WERI-Rb-1 (cell line): ENCODE data around the gene RYR3.

Source experiments
- DNase-seq: peaks from one replicate; pipeline ENCODE4 v3.0.0-alpha.2; 2020
- H3K27ac ChIP-seq: fragments of 250-450 bp; sonication (Bioruptor Pico); 2 replicates; pipeline ENCODE4 v1.5.1; 2020; ENCODE audit warnings: mild to moderate bottlenecking, moderate library complexity
- H3K27me3 ChIP-seq: fragments of 250-450 bp; sonication (Bioruptor Pico); 2 replicates; pipeline ENCODE4 v1.5.1; 2021; ENCODE audit warnings: mild to moderate bottlenecking, low read depth, moderate library complexity; ENCODE audit not compliant: insufficient read depth, severe bottlenecking
- H3K36me3 ChIP-seq: fragments of 250-450 bp; sonication (Bioruptor Pico); 2 replicates; pipeline ENCODE4 v1.5.1; 2020; ENCODE audit warnings: mild to moderate bottlenecking, moderate library complexity
- H3K4me3 ChIP-seq: 2 replicates; pipeline ENCODE4 v1.5.1; 2011; ENCODE audit warnings: low read depth, mild to moderate bottlenecking, control low read depth, low read length
- H3K9me3 ChIP-seq: fragments of 250-450 bp; sonication (Bioruptor Pico); 2 replicates; pipeline ENCODE4 v1.5.1; 2021; ENCODE audit warnings: mild to moderate bottlenecking, moderate library complexity; ENCODE audit not compliant: severe bottlenecking
- TF ChIP-seq, protein P1 (sequence below): IDR thresholded peaks from 2 replicates; pipeline ENCODE4 v1.5.1; 2011; ENCODE audit warnings: low read depth, mild to moderate bottlenecking, control low read depth, inconsistent platforms, low read length

Gene RYR3

DNA sequence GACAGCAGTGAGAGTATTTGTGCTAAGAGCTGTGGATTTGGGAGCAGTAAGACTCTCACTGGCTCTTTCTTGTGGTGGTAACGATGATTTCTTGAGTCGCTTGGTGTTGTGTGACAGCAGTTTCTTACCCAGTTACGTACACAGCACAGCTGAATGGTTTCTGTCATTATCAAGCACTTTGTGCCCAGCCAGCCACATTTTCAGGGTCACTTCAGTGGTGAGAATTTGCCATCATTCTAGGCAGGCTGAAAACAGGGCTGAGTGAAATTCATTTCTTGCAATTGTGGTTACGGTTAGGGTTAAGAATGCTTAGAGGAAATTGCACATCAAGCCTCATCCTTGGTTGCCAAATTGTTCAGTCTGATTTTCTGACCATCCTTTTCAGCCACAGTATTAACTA, 130.1 kb downstream of the RYR3 start:
- DNase-seq = no peak
- no peaks in the 10 kb centered on the region for H3K9me3 ChIP-seq
- no peaks in the 10 kb centered on the region for H3K36me3 ChIP-seq

DNA sequence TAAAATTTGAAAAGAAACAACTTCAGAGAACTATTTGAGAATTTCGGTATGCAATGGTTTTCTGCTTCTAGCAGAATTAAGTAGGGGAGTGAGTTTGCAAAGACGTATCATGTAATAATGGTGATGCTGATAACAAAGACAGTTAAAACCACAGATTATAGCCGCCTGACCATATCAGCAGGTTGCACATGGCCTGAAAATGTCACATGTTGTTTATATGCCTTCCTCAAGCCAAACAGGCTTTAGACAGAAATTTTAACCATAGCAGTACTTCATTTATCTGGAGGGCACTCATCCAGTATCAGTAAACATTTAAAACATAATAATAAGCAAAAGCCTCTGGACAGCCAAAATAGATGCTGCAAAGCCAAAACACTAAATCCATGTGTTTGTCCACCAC, 131.7 kb downstream of the RYR3 start:
- TF ChIP-seq, protein P1, sequence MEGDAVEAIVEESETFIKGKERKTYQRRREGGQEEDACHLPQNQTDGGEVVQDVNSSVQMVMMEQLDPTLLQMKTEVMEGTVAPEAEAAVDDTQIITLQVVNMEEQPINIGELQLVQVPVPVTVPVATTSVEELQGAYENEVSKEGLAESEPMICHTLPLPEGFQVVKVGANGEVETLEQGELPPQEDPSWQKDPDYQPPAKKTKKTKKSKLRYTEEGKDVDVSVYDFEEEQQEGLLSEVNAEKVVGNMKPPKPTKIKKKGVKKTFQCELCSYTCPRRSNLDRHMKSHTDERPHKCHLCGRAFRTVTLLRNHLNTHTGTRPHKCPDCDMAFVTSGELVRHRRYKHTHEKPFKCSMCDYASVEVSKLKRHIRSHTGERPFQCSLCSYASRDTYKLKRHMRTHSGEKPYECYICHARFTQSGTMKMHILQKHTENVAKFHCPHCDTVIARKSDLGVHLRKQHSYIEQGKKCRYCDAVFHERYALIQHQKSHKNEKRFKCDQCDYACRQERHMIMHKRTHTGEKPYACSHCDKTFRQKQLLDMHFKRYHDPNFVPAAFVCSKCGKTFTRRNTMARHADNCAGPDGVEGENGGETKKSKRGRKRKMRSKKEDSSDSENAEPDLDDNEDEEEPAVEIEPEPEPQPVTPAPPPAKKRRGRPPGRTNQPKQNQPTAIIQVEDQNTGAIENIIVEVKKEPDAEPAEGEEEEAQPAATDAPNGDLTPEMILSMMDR = no peak
- Histone ChIP-seq H3K27me3 (no peaks in the 10 kb centered on the region), H3K9me3 (no peaks in the 10 kb centered on the region), H3K27ac (no peak overlapping the region), H3K36me3 (no peaks in the 10 kb centered on the region), H3K4me3 (no peak overlapping the region)
- DNase-seq = no peak

More for the DNA sequence above, 130.1 kb downstream of the RYR3 start:
- Histone ChIP-seq H3K27me3 (no peaks in the 10 kb centered on the region), H3K27ac (no peak overlapping the region), H3K4me3 (no peak overlapping the region)
- TF ChIP-seq, protein P1 = no peak

DNA sequence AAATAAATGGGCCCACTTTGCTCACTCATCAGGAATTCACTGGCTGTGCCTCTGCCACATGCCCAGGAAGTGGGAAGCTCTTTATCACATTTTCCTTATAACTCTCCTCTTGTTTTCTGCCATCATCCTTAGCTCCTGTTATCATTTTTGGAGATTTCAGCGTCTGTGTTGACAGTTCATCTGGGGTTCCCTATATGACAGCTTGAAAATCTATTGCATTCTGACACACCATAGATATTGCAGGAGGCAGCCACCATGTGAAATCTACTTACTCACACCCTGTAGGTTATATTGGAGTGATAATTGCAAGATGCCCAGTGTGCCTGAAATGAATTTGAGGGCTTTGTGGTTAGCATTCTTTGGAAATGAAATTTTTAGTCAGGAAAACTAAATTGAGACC, 132.9 kb downstream of the RYR3 start:
- no peaks in the 10 kb centered on the region for H3K36me3 ChIP-seq
- H3K27me3 ChIP-seq = no peaks in the 10 kb centered on the region
- TF ChIP-seq, protein P1 = no peak
- no peak overlapping the region for H3K4me3 ChIP-seq
- no peak for DNase-seq
- H3K9me3 ChIP-seq = no peaks in the 10 kb centered on the region
- H3K27ac ChIP-seq = no peak overlapping the region

DNA sequence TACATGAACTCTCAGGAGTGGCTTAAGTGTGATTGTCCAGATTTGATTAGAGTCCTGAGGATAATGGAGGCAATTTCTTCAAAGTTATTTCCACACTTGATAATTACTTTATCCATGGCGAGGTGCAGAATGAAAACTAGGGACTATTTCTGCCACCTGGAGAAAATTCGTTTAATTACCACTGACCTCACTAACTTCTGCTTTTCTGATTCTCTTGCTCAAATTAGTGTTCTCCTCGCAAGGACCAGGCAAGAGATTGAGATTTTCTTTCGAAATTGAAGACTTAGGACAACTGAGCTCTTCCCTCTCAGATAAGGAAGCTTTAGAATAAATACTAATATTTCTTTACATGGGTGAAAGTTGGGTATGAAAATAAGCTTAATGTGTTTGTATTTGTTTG, 135.2 kb downstream of the RYR3 start:
- no peak for DNase-seq
- Histone ChIP-seq H3K9me3 (no peaks in the 10 kb centered on the region), H3K4me3 (no peak overlapping the region), H3K27me3 (no peaks in the 10 kb centered on the region), H3K27ac (no peak overlapping the region), H3K36me3 (no peaks in the 10 kb centered on the region)
- TF ChIP-seq, protein P1 = no peak

DNA sequence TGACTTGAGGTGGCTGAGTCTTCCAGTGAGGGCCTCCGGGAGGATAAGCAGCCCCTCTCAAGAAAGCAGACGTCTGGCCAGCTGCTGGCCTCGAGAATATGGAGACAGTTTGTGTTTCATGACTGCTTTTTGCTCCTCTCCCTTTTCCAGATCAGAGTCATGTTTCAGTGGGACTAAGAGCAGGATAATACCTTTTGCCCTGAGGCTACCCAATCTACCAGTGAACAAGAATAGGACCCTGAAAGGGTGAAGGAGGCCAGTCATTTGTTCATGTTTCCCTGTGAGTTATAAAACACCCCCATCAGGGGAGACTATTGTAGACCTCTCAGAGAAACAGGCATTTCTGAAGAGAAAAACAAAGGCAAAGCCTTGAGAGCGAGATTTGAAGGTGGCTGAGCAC, 137.4 kb downstream of the RYR3 start:
- no peaks in the 10 kb centered on the region for H3K27me3 ChIP-seq
- H3K36me3 ChIP-seq = no peaks in the 10 kb centered on the region
- no peak overlapping the region for H3K4me3 ChIP-seq
- H3K27ac ChIP-seq = no peak overlapping the region
- H3K9me3 ChIP-seq = no peaks in the 10 kb centered on the region
- no peak for DNase-seq
- TF ChIP-seq, protein P1 = no peak

DNA sequence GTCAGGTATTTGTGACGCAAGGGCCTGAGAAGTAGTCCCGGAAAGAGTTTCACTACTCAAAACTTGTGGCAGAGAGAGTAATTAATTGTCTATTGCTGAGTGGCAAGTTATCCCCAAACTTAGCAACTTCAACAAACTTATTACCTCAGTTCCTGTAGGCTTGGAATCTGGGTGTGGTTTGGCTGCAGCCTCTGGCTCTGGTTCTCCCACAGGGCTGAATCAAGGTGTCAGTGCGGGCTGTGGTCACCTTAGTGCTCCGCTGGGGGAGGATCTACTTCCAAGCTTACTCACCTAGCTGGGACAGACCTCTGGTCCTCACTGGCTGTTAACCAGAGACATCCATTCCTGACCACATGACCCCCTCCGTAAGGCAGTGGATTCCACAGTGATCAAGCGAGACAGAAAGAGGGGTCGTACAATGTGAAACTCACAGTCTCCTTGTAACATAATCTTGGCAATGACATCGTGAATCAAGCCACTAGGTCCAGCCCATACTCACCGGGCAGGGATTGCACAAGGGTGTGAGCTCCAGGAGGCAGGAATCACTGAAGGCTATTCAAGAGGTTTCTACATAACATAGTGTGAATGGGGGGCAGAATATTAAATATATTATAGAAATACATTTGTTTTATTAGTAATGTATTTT, 138.3 kb downstream of the RYR3 start:
- no peaks in the 10 kb centered on the region for H3K27me3 ChIP-seq
- DNase-seq = no peak

More for the DNA sequence above, 138.3 kb downstream of the RYR3 start:
- H3K36me3 ChIP-seq = no peaks in the 10 kb centered on the region
- TF ChIP-seq, protein P1 = no peak
- no peak overlapping the region for H3K27ac ChIP-seq
- H3K9me3 ChIP-seq = no peaks in the 10 kb centered on the region
- H3K4me3 ChIP-seq = no peak overlapping the region
